Measurements from ENCODE around the gene CCT7.
A peak's percentile ranks its signal among the peaks of the same experiment; 100 is the strongest.

Gene CCT7

DNA sequence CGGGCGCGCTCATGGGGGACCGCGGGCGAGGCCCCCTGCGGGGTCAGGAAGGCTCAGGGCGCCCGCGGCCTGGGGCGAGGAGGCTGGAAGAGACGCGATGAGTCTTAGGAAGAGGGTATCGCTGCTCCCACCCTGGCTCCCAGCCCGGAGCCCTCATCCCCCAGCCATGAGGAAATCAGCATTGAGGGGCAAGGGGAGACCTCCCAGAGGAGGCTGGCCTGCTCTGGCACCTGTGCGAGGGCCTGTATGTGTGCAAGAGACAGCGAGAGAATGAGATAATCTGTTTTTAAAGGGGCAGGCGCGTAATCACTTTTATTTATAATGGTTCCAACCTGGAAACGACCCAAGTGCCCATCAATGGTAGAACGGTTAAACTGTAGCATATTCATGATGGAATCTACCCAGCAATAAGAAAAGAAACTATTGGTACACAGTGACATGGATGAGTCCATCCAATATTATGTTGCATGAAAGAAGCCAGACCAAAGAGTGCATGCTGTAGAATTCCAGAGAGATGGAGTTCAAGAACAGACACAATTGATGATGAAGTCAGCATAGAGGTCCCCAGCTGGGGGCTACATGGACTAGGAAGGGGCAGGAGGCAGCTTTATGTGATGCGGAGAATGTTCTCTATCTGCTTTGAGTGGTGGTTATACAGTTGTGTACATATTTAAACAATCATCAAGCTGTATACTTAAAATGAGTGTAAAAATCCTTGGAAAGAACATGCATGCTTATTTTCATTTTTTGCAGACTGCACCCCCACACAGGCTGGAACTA is 35.8 kb downstream of the CCT7 start:
- peak; percentile 55 for DNase-seq

DNA sequence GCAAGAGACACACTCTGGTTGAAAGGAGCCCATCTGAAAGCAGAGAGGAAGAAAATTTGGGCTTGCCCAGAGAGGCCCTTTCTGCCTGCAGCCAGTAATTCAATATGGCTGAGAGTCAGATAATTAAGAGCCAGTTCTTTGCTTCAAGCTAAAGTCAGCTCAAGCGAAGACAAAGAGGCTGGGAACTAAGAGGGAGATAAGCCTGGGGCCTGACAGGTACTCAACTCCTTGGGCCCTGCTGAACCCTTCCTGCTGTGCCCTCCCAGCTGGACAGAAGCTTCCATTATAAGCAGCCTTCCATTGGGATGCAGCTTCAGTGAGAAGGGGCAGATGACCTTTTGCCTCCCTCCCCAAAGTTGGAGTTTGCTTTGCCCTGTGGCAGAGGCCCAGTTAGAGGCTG is 38.2 kb downstream of the CCT7 start:
- no peak for DNase-seq

- DNase-seq, result no peak
Measured at GRCh38 chr2:73279852-73280251, 45.7 kb downstream of the CCT7 start.

- DNase-seq, result peak; percentile 18
Measured at GRCh38 chr2:73281244-73281643, 47.1 kb downstream of the CCT7 start.

DNA sequence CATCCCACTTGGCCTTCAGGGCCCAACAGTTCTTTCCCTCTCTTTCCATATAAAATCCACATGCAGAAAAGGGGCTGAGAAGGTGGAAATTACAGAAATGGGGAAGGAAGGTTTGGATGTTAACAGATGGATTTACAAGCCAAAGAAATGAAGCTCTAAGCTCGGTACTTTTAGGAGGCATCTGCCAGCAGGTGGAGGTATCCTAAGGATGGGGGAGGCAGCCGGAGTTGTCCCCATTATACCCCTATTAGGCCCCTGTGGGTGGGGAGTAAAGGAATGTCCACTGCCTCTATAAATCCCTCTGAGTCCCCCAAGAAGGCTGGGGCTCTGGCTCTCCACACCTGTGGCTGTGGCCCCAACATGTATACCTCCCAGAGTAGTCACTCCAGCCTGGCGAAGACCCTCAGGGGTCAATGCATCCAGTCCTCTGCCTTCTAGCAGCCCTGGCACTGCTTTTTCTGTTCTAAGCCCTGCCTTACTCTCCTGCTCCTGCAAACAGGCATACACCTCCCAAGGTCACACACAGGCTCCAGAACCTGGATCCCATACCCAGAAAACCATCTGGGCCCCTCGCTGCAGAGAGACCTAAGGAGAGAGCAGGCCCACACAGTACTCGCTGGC is 48.9 kb downstream of the CCT7 start:
- DNase-seq, result no peak

- DNase-seq, result peak; percentile 71
Measured at GRCh38 chr2:73283545-73284295, 49.6 kb downstream of the CCT7 start.

- peak; percentile 85 for DNase-seq
Measured at GRCh38 chr2:73284296-73285158, 50.4 kb downstream of the CCT7 start, which contains the start of gene FBXO41. Gene FBXO41, minus strand, starts transcription at chr2:73284478. Its CDS starts 14,848 bp downstream, at chr2:73269630.

- DNase-seq, result no peak
Measured at GRCh38 chr2:73285159-73285739, 51.1 kb downstream of the CCT7 start.

DNA sequence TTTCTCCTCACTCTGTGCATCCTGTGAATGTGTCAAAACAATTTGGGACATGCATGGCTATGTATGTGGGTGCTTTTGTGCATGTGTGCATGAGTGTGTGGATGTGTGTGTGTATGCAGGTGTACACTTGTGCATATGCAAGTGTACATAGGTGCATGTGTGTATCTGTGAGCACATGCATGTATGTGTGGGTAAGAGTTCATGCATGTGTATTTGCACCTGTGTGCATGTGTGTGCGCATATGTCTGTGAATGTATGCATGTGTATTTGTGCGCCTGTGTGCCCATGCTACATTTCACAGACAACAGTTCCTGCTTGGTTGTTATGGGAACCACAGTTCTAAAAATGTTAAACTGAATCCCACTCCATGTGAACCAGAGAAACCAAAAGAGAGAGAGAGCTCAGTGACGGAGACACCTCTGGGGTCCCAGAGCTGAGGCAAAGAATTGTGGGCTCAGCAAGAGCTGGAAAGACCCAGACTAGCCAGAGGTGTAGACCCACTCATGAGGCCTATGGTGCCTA is 52.1 kb downstream of the CCT7 start:
- no peak for DNase-seq

GRCh38 chr2:73289304-73289703 is 55.2 kb downstream of the CCT7 start:
- peak; percentile 13 for DNase-seq

GRCh38 chr2:73290049-73290839 is 56.1 kb downstream of the CCT7 start:
- peak; percentile 91 for DNase-seq

DNA sequence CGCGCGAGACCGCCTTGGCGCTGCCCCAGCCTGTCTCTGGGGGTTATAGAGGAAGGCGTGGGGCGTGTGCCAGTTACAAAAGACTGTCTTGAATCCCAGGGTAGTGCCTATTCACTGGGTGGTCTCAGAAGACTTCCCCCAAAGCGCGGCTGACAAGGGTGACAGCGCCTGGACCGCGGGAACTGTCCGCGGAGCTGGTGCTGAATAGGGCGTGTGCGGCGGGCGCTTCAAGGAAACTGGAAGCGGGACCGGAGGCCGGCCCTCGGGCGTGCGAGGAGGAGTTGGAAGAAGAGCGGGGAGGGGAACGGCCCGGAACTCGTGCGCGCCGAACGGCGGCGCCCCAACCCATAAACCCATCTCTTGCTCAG is 57.0 kb downstream of the CCT7 start:
- DNase-seq, result peak; percentile 80

DNA sequence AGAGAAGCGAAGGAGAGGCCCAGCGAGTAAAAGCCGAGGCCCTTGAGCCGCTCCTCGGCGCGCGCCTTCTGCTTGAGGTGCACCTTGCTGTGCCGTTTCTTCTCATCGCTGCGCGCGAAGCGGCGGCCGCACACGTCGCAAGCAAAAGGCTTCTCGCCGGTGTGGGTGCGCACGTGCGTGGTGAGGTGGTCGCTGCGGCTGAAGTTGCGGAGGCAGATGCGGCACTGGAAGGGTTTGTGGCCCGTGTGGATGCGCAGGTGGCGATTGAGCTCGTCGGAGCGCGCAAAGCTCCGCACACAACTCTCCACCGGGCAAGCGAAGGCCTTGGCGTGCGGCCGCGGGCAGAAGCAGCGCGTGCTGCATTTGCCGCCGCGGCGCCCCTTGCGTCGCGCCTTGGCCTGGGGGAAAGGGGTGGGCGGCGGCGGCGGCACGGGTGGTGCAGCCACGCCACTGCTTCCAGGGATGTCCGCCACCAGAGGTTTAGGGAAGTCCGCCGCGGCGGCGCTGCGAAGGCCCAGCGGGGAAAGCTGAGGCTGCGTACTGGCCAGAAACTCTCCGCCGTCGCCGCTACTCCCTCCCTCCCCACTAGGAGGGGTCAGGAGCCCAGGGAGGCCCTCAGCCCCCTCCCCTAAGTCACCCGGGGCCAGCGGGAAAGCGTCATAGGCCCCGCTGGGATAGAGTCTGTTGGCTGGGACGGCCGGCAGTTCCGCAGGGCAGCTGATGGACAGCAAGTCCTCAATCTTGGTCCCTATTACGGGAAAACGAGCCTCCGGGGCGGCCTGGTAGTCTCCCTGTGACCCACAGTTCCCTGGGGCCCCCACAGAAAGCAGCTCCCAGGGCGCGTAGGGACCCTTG is 57.6 kb downstream of the CCT7 start:
- peak; percentile 80 for DNase-seq

DNA sequence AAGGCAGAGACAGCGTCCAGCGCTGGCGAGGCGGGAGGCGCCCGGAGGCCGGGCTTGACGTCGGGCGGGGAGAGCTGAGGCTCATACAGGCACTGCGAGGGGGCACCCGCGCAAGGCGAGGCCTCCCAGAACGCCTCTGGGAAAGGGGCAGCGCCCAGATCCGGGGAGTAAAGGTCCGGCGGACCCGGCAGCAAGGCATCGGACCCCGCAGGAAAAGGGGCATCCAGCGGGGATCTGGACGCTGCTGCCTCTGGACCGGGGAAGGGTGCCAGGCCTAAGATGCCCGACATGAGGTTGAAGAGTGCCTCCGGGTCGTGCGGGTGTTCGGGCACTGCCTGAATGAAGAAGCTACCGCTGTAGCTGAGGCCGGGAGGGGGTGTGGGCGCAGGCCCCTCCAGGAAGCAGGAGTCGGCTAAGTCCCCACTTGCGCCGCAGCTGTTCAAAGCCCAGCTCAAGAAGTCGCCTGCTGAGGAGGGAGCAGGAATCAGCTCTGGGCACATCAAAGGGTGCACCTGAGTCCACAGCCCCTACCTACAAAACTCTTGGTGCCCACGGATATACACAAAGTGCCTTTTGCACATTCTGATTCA is 58.3 kb downstream of the CCT7 start:
- DNase-seq, result peak; percentile 70

DNA sequence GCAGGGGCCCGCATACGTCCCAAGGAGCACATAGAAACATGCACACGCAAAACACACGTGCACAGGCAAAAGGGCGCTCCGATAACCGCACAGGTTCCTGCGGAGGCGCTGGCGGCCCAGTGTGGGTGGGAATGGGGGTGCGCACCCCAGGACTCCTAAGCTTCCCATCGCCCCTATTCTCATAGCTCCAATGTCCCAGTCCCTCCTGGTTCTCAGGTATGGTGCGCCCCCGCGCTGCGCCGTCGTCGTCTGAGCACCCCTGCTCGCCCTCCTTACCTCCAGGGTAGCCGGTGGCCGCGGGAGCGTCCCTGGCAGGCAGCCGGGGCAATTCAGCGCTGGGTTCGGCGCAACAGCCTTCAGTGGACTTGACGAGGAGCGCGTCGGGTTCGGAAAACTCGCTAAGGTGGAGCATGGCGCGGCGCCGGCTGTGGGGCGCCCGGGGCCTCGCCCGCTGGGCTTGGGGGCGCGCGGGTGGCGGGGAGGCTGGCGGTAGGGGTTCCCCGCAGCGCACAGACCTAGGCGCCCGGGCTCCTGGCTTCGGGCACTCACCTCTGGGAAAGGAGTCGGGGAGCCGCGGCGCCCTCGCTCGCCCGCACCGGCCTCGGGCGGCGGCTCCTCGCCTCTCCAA is 58.9 kb downstream of the CCT7 start:
- peak; percentile 78 for DNase-seq

DNA sequence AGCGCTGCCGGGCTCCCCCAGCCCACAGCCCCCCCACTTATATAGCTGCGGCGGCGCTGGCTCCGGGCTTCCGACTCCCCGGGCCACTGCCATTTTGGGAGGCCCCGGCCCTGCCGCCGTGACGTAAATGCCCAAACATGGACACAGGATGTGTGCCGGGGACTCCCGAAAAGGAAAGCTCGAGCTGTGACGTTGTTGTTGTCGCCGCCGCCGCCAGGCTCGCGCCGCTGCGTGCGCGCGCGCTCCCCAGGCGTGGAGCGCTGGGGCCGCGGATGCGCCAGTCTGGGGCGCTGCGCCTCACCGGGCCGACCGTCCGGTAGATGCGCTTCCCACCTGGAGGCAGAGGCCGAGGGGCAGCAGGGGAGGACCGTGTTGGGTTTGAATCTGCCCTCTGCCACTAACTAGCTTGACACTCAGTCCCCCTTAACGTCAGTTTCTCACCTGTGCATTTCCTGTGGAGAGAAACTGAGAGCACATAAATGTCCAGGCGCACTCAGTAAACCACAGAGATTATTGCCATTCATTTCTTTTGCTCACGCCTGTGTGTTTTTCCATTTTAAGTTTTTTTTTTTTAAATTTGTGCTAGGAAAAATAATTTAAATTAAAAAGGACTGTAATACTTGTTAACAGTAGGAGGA is 59.5 kb downstream of the CCT7 start, which contains the start of gene EGR4:
TSS of gene EGR4 (minus strand) at position 15 of the 638 bp plus-strand sequence. CDS start 231 bp downstream, outside the sequence.
- peak; percentile 97 for DNase-seq

DNA sequence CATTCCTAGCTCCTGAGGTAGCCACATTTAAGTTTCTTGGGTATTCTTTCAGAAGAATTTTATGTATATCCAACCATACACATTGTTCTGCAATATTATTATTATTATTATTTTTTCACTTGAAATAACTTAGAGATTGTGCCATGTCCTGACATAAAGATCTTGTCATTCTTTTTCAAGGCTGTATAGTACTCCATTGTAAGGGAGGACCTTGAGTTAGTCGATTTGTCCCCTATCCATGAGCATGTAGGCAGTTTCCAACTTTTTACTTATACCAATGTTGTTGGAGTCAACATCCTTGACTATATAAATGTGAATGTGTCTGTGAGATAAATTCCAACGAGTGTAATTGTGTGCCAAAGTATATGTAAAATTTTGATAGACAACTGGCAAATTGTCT is 60.1 kb downstream of the CCT7 start:
- DNase-seq, result no peak

DNA sequence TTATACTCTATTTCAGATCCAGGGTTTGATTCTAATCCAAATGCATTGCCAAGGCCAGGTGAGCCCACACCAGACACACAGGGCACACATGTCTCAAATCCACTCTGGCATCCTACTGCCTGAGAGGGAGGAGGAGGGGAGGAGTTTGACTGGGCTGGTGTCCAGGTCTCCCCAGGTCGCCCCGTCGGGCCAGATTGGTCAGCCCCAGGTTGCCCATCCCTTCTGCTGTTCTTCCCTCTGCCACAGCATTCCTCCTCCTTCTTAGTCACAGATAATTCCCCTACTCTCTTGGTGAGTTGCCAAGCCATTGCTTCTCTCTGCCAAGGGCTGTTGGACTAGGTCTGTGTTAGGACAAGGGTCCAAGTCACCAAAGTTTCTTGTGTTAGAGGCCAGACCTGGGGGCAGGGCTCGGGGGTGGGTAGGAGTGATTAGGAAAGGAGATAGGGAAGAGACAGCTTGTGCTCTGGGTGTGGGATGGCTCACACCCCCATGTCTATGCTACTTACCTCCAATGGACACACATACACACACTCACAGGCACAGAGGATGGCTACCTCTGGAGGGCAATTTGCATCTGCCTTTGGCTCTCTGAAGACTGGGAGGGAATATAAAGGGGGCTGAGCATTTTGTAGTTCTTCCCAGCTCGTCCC is 61.8 kb downstream of the CCT7 start:
- no peak for DNase-seq
